HL-60/S4 treated with phorbol 12-myristate 13-acetate at 8.2 ng/mL for 4 days and 3 days (cell line): Measurements from ENCODE around the gene TCF4.

Source experiments
- in situ Hi-C: fragments of 300-500 bp; cut with MboI; formaldehyde crosslinking; loops from 2 replicates; pipeline ENCODE4 v1.15.0; 2022; ENCODE audit warnings: low sequenced_read_pairs

Gene TCF4

GRCh38 chr18:55219823-55220222 is 368.2 kb downstream of the TCF4 start:
- in situ Hi-C loops: no loop called here

DNA sequence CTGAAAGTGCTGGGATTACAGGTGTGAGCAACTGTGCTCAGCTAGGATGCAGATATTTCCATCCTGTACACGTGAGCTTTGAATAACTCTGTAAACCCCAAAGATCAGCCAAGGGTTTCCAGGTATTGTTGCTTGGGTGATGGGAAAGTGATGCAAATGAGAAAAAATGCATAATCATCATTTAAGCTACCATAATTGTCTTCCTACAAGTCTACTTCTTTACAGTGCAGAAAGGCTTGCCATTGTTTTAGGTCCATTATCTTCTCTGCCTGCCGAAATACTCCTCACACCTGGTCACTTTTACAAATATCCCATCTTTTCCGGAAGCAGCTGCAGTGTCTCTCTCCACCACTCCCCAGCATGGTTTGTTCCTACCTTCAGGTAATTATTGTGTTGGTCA is 368.9 kb downstream of the TCF4 start:
- in situ Hi-C loops: no loop called here

DNA sequence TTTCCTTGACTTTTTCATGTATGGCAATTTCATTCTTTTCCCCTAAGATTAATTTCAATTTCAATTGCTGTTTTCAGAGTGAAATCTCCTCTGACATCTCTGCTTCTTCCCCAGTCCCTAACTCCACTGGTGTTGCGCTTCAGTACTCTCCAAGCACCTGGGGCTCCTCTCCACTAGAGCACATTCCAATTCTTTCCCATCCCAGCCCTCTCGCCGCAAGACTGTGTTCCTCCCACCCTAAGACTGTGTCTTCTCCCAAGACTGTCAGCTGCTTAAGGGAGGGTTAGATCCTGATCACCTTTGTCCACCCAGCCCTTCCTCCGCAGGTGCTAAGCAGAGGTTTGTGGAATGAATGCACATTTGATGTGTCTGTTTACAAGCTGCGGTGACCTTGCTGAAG is 373.0 kb downstream of the TCF4 start:
- in situ Hi-C loops: no loop called here

- in situ Hi-C loops: no loop called here
Measured at GRCh38 chr18:55214534-55214933, 373.5 kb downstream of the TCF4 start.

DNA sequence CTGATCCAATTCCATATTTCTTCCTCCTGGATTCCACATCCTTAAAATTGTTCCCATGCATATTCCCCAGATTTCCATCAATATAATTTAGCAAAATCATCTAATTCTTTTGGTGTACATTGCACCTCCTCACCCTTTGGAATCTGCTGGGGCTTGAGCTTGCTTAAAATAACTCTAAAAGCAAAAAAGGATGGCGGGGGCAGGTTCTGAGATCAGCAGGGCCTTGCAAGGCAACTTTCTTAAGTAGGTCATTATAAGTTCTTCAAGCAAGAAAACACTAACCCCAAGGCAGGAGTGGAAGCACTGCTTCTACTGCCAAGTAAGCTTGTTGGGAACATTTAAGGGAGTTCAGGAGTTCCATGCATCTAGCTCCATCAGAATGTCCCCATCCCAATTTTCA is 374.4 kb downstream of the TCF4 start:
- in situ Hi-C loops: no loop called here

GRCh38 chr18:55206927-55207326 is 381.1 kb downstream of the TCF4 start:
- in situ Hi-C loops: no loop called here

GRCh38 chr18:55202232-55202917 is 385.6 kb downstream of the TCF4 start:
- in situ Hi-C loops: no loop called here

GRCh38 chr18:55199291-55199963 is 388.6 kb downstream of the TCF4 start:
- in situ Hi-C loops: no loop called here

- in situ Hi-C loops: no loop called here
Measured at GRCh38 chr18:55195863-55196262, 392.1 kb downstream of the TCF4 start.

DNA sequence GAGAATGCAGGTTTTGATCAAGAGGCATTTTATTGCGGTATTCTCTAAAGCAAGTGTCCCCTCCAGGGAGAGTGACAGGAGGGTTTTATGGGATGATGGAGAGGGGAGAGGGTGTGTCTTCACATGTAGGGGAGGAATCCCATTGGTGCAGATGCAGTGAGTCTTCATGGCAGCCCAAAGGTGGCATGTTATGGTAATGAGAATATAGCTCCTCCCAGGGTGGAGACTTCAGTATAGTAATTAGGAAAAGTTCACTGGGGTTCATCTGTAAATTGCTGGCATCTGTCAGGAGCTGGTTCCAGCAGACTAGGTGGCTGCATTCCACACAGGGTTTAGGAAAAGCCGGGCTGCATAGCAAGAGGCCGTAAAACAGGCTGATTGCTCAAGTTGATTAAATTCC is 398.0 kb downstream of the TCF4 start:
- in situ Hi-C loops: no loop called here

DNA sequence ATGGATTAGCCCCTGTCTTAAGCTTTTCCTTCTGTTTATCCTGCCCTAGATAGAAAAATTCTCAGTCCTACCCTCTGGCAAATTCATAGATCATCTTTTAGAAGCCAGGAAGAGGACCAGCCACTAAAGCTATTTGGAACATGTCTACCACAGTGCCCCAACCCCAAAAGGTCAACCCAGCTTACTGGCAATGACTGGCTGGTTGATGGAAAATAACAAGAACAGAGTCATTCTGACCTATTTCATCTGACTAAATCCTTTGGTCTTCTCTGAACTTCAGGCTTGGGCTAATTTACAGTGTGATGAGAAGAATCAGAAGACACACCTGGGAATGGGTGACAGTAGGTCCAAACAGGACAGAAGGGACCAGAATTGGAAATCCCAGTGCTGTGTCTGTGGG is 401.4 kb downstream of the TCF4 start:
- in situ Hi-C loops: no loop called here

DNA sequence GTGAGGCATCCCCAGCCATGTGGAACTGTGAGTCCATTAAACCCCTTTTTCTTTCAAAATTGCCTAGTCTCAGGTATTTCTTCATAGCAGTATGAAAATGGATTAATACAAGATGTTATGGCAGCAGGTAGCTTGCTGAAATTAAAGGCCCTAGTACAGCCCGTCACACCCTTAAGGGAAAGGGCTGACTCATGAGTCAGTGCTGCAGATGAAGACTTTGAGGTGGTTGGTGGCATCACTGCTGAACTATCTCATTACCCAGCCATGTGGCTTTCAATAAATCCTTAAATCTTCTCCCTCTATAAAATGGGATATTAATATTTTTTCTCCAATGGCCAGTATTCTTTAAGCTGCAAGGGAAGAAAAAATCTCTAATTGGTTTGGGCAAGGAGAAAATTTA is 402.6 kb downstream of the TCF4 start:
- in situ Hi-C loops: no loop called here

DNA sequence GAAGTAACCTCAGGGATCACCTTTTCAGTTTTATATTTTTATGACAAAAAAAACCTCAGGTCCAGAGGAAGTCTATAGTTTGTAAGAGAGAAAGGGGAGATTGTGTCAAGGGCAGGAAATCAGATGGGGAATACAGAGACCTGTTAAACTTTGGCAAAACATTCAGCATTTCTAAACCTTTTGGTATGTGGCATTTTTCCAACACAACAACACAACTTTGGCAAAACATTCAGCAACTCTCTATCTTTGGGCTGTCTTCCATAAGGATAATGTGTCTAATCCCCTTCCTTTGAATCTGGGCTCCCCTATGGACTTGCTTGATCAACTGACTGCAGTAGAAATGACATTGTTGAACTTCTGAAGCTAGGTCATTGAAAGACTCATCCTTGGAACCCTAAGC is 408.2 kb downstream of the TCF4 start:
- in situ Hi-C loops: no loop called here

DNA sequence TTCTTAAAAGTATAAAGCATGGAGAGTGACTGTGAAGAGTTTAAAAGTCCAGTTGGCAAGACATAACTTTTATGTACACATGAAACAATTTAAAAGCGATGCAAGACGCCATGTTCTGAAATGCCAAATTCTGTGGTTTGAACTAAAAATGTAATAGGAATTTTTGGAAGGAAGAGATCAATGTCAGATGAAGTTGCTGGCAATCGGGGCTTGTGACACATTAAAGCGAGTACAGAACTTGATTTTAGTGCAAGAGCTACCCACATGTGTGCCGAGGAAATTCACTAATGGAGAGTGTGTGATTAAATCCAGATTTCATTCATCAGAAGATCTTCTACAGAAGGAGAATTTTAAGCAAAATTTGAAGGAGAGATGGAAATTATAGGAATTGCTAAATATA is 408.6 kb downstream of the TCF4 start:
- in situ Hi-C loops: no loop called here

DNA sequence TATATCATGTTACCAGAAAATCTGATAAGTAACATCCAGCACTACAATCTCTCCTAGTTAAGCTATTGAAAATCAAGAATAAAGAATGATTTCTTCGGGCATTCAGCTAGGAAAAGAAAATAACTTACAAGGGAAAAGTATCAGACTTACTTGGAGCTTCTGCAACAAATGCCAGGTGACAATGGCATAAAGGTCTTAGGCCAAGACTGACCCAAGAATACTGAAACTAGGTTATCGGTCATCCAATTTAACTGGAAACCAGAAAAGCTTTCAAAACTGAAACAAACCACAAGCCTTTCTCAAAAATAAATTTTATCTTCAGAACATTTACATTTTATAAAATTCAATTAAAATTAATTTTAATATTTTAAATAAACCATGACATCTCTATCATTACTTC is 414.7 kb downstream of the TCF4 start:
- in situ Hi-C loops: no loop called here
